K562 (cell line): ENCODE measurements around the gene ABHD16A. TPM values are rescaled to one million over a fixed set of nuclear protein-coding genes. Genes with fewer than 3 reads are reported as not detected.

Experiments used
- ATAC-seq: fragments of 200-7000 bp; cut with Tn5 transposase; 3 replicates; pipeline ENCODE4 v1.9.1; 2020; ENCODE audit warnings: moderate library complexity
- BruUV-seq: library from RNA; stranded (reverse); fragments of 400-500 nt; replicated peaks from 2 replicates; lab custom pipeline; 2021; lab: Mats Ljungman, UMichigan
- CTCF ChIA-PET: fragments of 300-600 bp; formaldehyde crosslinking; extraction: SDS; loops from one replicate; lab custom pipeline; 2021; ENCODE audit warnings: low intra/inter-chr PET ratio; lab: Yijun Ruan, JAX
- POLR2A ChIA-PET: fragments of 300-600, 350-650 bp; sonication (Branson Sonifier 250); formaldehyde crosslinking; extraction: SDS; loops from one replicate; lab custom pipeline; 2021; ENCODE audit warnings: antibody characterized with exemption, inconsistent platforms; lab: Yijun Ruan, JAX
- DNase-seq, 4 experiments: peaks; one replicate each; pipeline versions ENCODE4 v3.0.0 to v3.0.0-alpha.2; 2011 to 2018; ENCODE audit warnings: low spot score in 3 of 4, mixed read lengths in 3 of 4; ENCODE audit errors: extremely low read depth in 1 of 4
- FAIRE-seq: peaks from 2 replicates; lab custom pipeline; 2011; peaks lifted over from hg19 to GRCh38; lab: Jason Lieb, UNC
- H2AFZ ChIP-seq: 2 replicates; pipeline ENCODE4 v1.6.0; 2011; ENCODE audit warnings: low read depth, low read length, control low read depth, inconsistent platforms
- H3K27ac ChIP-seq: fragments of 200-600 bp; 3 replicates; pipeline ENCODE4 v1.8.0; 2011; ENCODE audit warnings: low read depth, mild to moderate bottlenecking, control low read depth, inconsistent platforms, low read length, moderate library complexity, mixed read lengths; ENCODE audit errors: extremely low read depth
- H3K27me3 ChIP-seq, 2 experiments: fragments of 300-600 bp in 1 of 2; 2 replicates in 1 of 2; 3 replicates in 1 of 2; pipeline versions ENCODE4 v1.6.0 to v1.8.0; 2011; ENCODE audit warnings: inconsistent platforms in 2 of 2, low read length in 2 of 2, mild to moderate bottlenecking in 1 of 2, mixed read lengths in 1 of 2, moderate library complexity in 1 of 2; ENCODE audit not compliant: control insufficient read depth in 2 of 2, insufficient read depth in 2 of 2
- H3K36me3 ChIP-seq: fragments of 300-600 bp; 3 replicates; pipeline ENCODE4 v1.8.0; 2011; ENCODE audit warnings: mild to moderate bottlenecking, low read length, inconsistent platforms; ENCODE audit not compliant: control insufficient read depth, insufficient read depth
- H3K4me1 ChIP-seq, 2 experiments: fragments of 200-600 bp in 1 of 2; replicated peaks in 1 of 2; 2 replicates in 1 of 2; 3 replicates in 1 of 2; pipeline versions ENCODE4 v1.5.1 to v1.8.0; 2011; ENCODE audit warnings: inconsistent platforms in 2 of 2, low read length in 2 of 2, mild to moderate bottlenecking in 1 of 2, mixed read lengths in 1 of 2, moderate library complexity in 1 of 2; ENCODE audit not compliant: control insufficient read depth in 2 of 2, insufficient read depth in 2 of 2
- H3K4me2 ChIP-seq: 2 replicates; pipeline ENCODE4 v1.6.1; 2011; ENCODE audit warnings: low read length, control low read depth, inconsistent platforms, mixed read lengths; ENCODE audit not compliant: insufficient read depth
- H3K4me3 ChIP-seq: fragments of 200-600 bp; sonication (generic), shearing (Covaris generic); 2 replicates; pipeline ENCODE4 v1.5.1; 2016; ENCODE audit warnings: control low read depth, inconsistent platforms
- H3K79me2 ChIP-seq: fragments of 200-600 bp; 3 replicates; pipeline ENCODE4 v1.8.0; 2011; ENCODE audit warnings: low read length, inconsistent platforms; ENCODE audit not compliant: control insufficient read depth, insufficient read depth
- H3K9ac ChIP-seq, 2 experiments: 2 replicates each; pipeline versions ENCODE4 v1.6.0 to v1.6.1; 2011; ENCODE audit warnings: low read depth in 2 of 2, low read length in 2 of 2, control low read depth in 1 of 2, inconsistent platforms in 1 of 2, mild to moderate bottlenecking in 1 of 2, mixed read lengths in 1 of 2; ENCODE audit not compliant: insufficient read depth in 1 of 2
- H3K9me1 ChIP-seq: one replicate; pipeline ENCODE4 v1.6.0; 2011; ENCODE audit warnings: inconsistent platforms, mild to moderate bottlenecking, low read length, moderate library complexity; ENCODE audit not compliant: control insufficient read depth, insufficient read depth
- H3K9me3 ChIP-seq: replicated peaks from 2 replicates; pipeline ENCODE4 v1.5.1; 2011; ENCODE audit warnings: low read depth, low read length, inconsistent platforms; ENCODE audit not compliant: control insufficient read depth, insufficient read depth
- H4K20me1 ChIP-seq: replicated peaks from 2 replicates; pipeline ENCODE4 v1.6.1; 2011; ENCODE audit warnings: low read length, inconsistent platforms, mixed read lengths; ENCODE audit not compliant: control insufficient read depth, insufficient read depth
- ATF7 ChIP-seq: fragments of 450-650 bp; IDR thresholded peaks from 2 replicates; pipeline ENCODE4 v1.7.1; 2014; ENCODE audit warnings: mild to moderate bottlenecking, moderate library complexity
- BCOR ChIP-seq: fragments of 450-650 bp; IDR thresholded peaks from 2 replicates; pipeline ENCODE4 v1.6.1; 2016
- CTBP1 ChIP-seq: fragments of 450-650 bp; IDR thresholded peaks from 2 replicates; pipeline ENCODE4 v1.6.1; 2016; ENCODE audit warnings: borderline replicate concordance
- E2F5 ChIP-seq: sonication (generic); formaldehyde crosslinking; IDR thresholded peaks from 2 replicates; pipeline ENCODE4 v1.8.0; 2022; ENCODE audit warnings: mild to moderate bottlenecking, missing genetic modification reagents
- GATA2 ChIP-seq: sonication (generic); formaldehyde crosslinking; IDR thresholded peaks from 2 replicates; pipeline ENCODE4 v1.4.0; 2020; ENCODE audit warnings: mild to moderate bottlenecking, missing genetic modification reagents
- TOE1 ChIP-seq, 2 experiments: fragments of 450-650 bp in 1 of 2; sonication (generic) in 1 of 2; formaldehyde crosslinking in 1 of 2; IDR thresholded peaks; 2 replicates each; pipeline versions ENCODE4 v1.7.1 to v1.8.0; 2016 to 2022; ENCODE audit warnings: borderline replicate concordance in 2 of 2, mild to moderate bottlenecking in 2 of 2, antibody characterized with exemption in 1 of 2, inconsistent platforms in 1 of 2, low read depth in 1 of 2, missing genetic modification reagents in 1 of 2, moderate library complexity in 1 of 2
- WHSC1 ChIP-seq: IDR thresholded peaks from one replicate; pipeline ENCODE4 v1.6.1; 2012; ENCODE audit warnings: low read length, control low read depth, inconsistent platforms
- XRCC5 ChIP-seq: fragments of 200-400 bp; formaldehyde crosslinking; IDR thresholded peaks from 2 replicates; pipeline ENCODE4 v1.6.1; 2017; ENCODE audit warnings: low read depth, mild to moderate bottlenecking, low read length
- ZEB2 ChIP-seq: fragments of 450-650 bp; IDR thresholded peaks from 2 replicates; pipeline ENCODE4 v1.6.1; 2016
- ZNF121 ChIP-seq: sonication (generic); formaldehyde crosslinking; conservative IDR thresholded peaks from 2 replicates; pipeline ENCODE4 v1.8.0; 2022; ENCODE audit warnings: missing genetic modification reagents
- ZNF263 ChIP-seq: sonication (generic); formaldehyde crosslinking; IDR thresholded peaks from 2 replicates; pipeline ENCODE4 v1.8.0; 2022; ENCODE audit warnings: mild to moderate bottlenecking, missing genetic modification reagents, borderline replicate concordance
- ZNF609 ChIP-seq: sonication (generic); formaldehyde crosslinking; IDR thresholded peaks from 2 replicates; pipeline ENCODE4 v1.8.1; 2023; ENCODE audit warnings: missing genetic modification reagents, mild to moderate bottlenecking, borderline replicate concordance
- WGBS: fragments of 100-300 bp; shearing (Covaris generic); methylation state at CpG from one replicate; pipeline ENCODE4 v1.1.6; 2016; ENCODE audit warnings: low coverage, mixed read lengths; ENCODE audit not compliant: insufficient coverage; ENCODE audit errors: missing lambda C conversion rate; 5-methylcytosine and 5-hydroxymethylcytosine counted together
- in situ Hi-C: fragments of 300-500 bp; cut with MboI; formaldehyde crosslinking; loops from 4 replicates; pipeline ENCODE4 v1.15.0; 2018; ENCODE audit warnings: inconsistent platforms, mixed read lengths
- intact Hi-C: fragments of 100-400 bp; cut with micrococcal nuclease; formaldehyde crosslinking; loops from 2 replicates; pipeline ENCODE4 v1.14.2; 2022
- polyA plus RNA-seq, 8 experiments: library from polyadenylated mRNA; depleted of rRNA in 4 of 8; stranded (reverse) in 5 of 8; unstranded in 3 of 8; fragments of >200 nt; fragmentation: Nextera tagmentation in 2 of 8; fragmentation: Illumina TruSeq in 1 of 8; extraction: Ambion mirVana in 2 of 8; extraction: Trizol in 1 of 8; gene quantifications; 2 replicates each; pipeline versions ENCODE4 v1.2.1 to v1.2.3, GENCODE V29; 2011 to 2014; ENCODE audit warnings: inconsistent platforms in 1 of 8, missing spikeins in 1 of 8
- total RNA-seq, 7 experiments: library from RNA; depleted of rRNA in 6 of 7; stranded (reverse); fragments of >200 nt in 6 of 7; fragmentation: Illumina TruSeq in 2 of 7; extraction: Trizol in 2 of 7; gene quantifications; 2 replicates each; pipeline versions ENCODE4 v1.2.1 to v1.2.3, GENCODE V29; 2011 to 2021; ENCODE audit warnings: low replicate concordance in 1 of 7
- TF ChIP-seq, protein P1 (sequence below): sonication (generic); formaldehyde crosslinking; IDR thresholded peaks from 2 replicates; pipeline ENCODE4 v1.9.0; 2022; ENCODE audit warnings: mild to moderate bottlenecking, missing genetic modification reagents
- TF ChIP-seq, protein P2 (sequence below): fragments of 250-450 bp; sonication (Bioruptor Pico); IDR thresholded peaks from 2 replicates; pipeline ENCODE4 v1.8.0; 2022; ENCODE audit warnings: moderate library complexity, mild to moderate bottlenecking, inconsistent platforms

ABHD16A gene
- total and polyA plus RNA-seq, 9 of the 15 experiments (the other 6 are each of a cell fraction or from before 2014, with no cell fraction given) = 25.8 to 120 (median 81.6) TPM

GRCh38 chr6:31749301-31750036 lies 46.3 kb upstream of the ABHD16A start:
- peak overlapping the region in 1 of 2 experiments; percentile 3; a peak in 2 of 4 replicates for H3K9ac ChIP-seq
- TSS peak; percentile 12 for BruUV-seq
- WGBS = 63% methylated on average over 8 of the region's 8 CpGs
- peaks cover 43% of the 10 kb centered on the region for H3K36me3 ChIP-seq
- H3K27me3 ChIP-seq = no peaks in the 10 kb centered on the region
- H3K9me1 ChIP-seq = peaks cover 4% of the 10 kb centered on the region
- peak; percentile 68 for FAIRE-seq
- ChIA-PET POLR2A (interaction anchor here (0.6 to 7.7 kb wide), 9 partner anchors 10 to 81 kb away, joined by 3 to 108 read pairs (median 4); partner anchors contain the start of genes CLIC1, DDAH2, MSH5 and VARS1), CTCF (no interaction called here)
- peak; percentile 18 for ATAC-seq
- H3K27ac ChIP-seq = peak overlapping the region; percentile 37; the same call in 1 of the 3 replicates
- intact Hi-C loops (no loop called here), in situ Hi-C loops (no loop called here)
- DNase-seq = no peak
- no peak overlapping the region for H3K4me2 ChIP-seq
- H3K79me2 ChIP-seq = no peaks in the 10 kb centered on the region
- peaks cover 9 to 18% of the 10 kb centered on the region in 2 experiments for H3K4me1 ChIP-seq
- no peak overlapping the region for H3K4me3 ChIP-seq
- H3K9me3 ChIP-seq = no peaks in the 10 kb centered on the region
- no peaks in the 10 kb centered on the region for H4K20me1 ChIP-seq
- no peak overlapping the region for H2AFZ ChIP-seq
- TF ChIP-seq ZNF609 (CRISPR knock-in tag) (peak; percentile 55; the same call in 1 of the 2 replicates), XRCC5 (no peak), WHSC1 (no peak), ZEB2 (peak; percentile 65), ZNF263 (CRISPR knock-in tag) (0 out of 2 replicates have a peak, but pooled peaks have one; percentile 6), BCOR (no peak), CTBP1 (0 out of 2 replicates have a peak, but pooled peaks have one; percentile 26), ZNF121 (CRISPR knock-in tag) (peak; percentile 67; the same call in 1 of the 2 replicates), E2F5 (CRISPR knock-in tag) (peak; percentile 65; the same call in 1 of the 2 replicates), GATA2 (CRISPR knock-in tag) (peak; percentile 31; the same call in 1 of the 2 replicates), ATF7 (peak; percentile 69), TOE1 (IDR thresholded peaks at IDR 0.05; ENCODE audit: borderline replicate concordance) (no peak), TOE1 (CRISPR knock-in tag; IDR thresholded peaks at IDR 0.05; ENCODE audit: borderline replicate concordance, low read depth) (peak; percentile 76; the same call in 1 of the 2 replicates)
- TF ChIP-seq, protein P1, sequence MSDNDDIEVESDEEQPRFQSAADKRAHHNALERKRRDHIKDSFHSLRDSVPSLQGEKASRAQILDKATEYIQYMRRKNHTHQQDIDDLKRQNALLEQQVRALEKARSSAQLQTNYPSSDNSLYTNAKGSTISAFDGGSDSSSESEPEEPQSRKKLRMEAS (CRISPR knock-in tag) = 0 out of 2 replicates have a peak, but pooled peaks have one; percentile 2
- TF ChIP-seq, protein P2, sequence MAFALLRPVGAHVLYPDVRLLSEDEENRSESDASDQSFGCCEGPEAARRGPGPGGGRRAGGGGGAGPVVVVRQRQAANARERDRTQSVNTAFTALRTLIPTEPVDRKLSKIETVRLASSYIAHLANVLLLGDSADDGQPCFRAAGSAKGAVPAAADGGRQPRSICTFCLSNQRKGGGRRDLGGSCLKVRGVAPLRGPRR (CRISPR knock-in tag) = no peak
